ENCODE data around the gene AHDC1. TPM values are rescaled to one million over a fixed set of nuclear protein-coding genes. Genes with fewer than 3 reads are reported as not detected.
A peak's percentile ranks its signal among the peaks of the same experiment; 100 is the strongest.

Gene AHDC1
- total RNA-seq, 3 donors from 2014 or later: 13.7 to 58.6 (median 18.7) TPM

DNA sequence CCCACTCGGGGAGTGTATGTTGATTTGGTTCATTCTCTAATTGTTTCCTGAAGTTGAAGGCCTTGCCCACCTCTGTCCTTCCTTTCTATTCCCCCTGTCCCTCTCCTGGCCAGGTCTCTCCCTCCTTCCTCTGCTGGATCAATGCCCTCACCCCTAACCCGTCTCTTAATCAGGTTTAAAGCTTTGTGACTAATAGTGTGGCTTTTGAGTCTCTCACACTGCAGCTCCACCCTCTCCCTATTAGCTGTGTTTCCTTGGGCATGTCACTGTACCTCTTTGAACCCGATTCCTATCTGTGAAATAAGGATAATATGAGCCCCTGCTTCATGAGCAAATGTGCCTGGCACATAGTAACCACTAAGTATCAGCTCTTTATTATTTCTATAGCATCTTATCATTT is 20.5 kb downstream of the AHDC1 start:
- no peaks in the 10 kb centered on the region for H3K9me3 ChIP-seq
- intact Hi-C loops (cut with DNase I, micrococcal nuclease): no loop called here
- DNase-seq (no peak), ATAC-seq (no peak)
- H3K36me3 ChIP-seq (ENCODE audit: low read depth): no peaks in the 10 kb centered on the region
- H3K4me3 ChIP-seq: no peak overlapping the region
- no peaks in the 10 kb centered on the region for H3K4me1 ChIP-seq (ENCODE audit: low read depth)
- TF ChIP-seq, protein P1, sequence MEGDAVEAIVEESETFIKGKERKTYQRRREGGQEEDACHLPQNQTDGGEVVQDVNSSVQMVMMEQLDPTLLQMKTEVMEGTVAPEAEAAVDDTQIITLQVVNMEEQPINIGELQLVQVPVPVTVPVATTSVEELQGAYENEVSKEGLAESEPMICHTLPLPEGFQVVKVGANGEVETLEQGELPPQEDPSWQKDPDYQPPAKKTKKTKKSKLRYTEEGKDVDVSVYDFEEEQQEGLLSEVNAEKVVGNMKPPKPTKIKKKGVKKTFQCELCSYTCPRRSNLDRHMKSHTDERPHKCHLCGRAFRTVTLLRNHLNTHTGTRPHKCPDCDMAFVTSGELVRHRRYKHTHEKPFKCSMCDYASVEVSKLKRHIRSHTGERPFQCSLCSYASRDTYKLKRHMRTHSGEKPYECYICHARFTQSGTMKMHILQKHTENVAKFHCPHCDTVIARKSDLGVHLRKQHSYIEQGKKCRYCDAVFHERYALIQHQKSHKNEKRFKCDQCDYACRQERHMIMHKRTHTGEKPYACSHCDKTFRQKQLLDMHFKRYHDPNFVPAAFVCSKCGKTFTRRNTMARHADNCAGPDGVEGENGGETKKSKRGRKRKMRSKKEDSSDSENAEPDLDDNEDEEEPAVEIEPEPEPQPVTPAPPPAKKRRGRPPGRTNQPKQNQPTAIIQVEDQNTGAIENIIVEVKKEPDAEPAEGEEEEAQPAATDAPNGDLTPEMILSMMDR (IDR thresholded peaks at IDR 0.05): no peak

DNA sequence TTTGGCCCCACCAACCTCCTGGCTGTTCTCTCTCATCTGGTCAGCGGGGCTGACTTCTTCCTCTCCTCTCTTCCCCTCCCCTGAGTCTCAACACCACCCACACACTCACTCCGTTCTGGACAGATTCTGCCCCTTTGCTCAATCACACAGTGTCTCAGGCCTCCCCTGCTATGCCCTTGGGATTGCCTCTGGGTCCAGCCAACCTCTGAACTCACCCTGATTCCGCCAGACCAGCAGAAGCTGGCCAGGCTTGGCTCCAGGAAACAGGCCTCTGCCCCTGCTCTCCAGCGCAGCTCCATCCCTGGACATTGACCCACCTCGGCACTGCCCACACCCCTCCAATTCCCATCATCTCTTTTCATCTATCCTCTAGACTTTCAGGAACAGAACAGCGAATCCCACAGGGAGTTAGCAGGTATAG is 22.1 kb downstream of the AHDC1 start:
- TF ChIP-seq, protein P1 (IDR thresholded peaks at IDR 0.05): no peak
- Histone ChIP-seq H3K4me3 (no peak overlapping the region), H3K4me1 (ENCODE audit: low read depth) (no peaks in the 10 kb centered on the region), H3K9me3 (no peaks in the 10 kb centered on the region), H3K36me3 (ENCODE audit: low read depth) (no peaks in the 10 kb centered on the region)
- ATAC-seq (no peak), DNase-seq (no peak)
- intact Hi-C loops (cut with DNase I, micrococcal nuclease): no loop called here

DNA sequence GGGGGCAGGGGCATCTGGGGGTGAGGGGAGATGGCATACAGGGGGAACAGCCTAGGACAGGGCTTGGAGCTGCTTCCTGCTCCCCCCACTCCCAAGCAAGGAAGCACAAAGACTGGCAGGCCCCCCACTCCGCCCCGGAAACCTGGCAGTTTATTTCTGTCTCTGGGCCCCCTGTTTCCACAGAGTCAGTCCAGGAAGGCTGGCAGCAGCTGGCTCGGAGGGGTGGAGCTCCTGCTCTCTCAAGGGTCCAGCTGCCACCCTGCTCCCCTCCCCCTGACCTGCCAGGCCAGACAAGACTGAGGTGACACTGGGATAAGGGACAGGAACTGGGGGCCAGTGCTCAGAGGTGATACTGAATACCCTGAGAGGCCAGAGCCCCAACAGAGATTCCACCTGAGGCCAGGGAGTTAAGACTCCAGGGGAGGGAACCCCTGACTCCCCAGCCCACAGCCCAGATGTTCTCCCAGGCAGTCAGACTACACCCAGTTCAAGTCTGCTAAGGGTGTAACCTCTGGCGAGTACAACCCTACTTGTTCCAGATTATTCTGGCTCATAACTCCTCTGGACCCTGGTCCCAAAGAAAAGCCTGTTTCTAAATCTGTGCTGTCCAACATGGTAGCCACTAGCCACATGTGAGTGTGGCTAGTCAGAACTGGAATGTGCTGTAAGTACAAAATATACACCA is 26.3 kb downstream of the AHDC1 start:
- ATAC-seq (no peak), DNase-seq (no peak)
- intact Hi-C loops (cut with DNase I, micrococcal nuclease): no loop called here
- Histone ChIP-seq H3K9me3 (no peaks in the 10 kb centered on the region), H3K36me3 (ENCODE audit: low read depth) (no peaks in the 10 kb centered on the region), H3K4me3 (no peak overlapping the region), H3K4me1 (ENCODE audit: low read depth) (peaks cover 32% of the 10 kb centered on the region)
- TF ChIP-seq, protein P1 (IDR thresholded peaks at IDR 0.05): no peak

DNA sequence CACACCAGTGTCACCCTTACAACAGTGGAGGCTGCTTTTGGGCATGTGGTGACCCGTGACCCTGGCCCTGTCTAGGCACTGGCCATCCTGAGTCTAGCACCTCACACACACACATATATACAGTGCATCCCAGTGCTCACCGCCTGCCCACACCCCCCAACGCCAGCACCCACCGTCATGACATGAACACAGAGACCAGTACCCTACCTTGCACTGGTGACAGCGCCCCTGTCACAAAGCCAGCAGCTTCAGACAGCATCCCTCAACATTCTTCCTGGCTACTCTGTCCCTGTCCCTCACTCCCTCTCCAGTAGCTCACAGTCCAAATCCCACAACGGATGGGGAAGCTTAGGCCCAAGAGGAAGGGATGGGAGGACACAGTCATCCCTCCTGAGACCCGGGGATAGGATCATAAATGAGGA is 27.1 kb downstream of the AHDC1 start:
- intact Hi-C loops (cut with DNase I, micrococcal nuclease): no loop called here
- Histone ChIP-seq H3K4me1 (ENCODE audit: low read depth) (peaks cover 37% of the 10 kb centered on the region), H3K9me3 (no peaks in the 10 kb centered on the region), H3K4me3 (no peak overlapping the region), H3K36me3 (ENCODE audit: low read depth) (no peaks in the 10 kb centered on the region)
- DNase-seq (no peak), ATAC-seq (no peak)
- TF ChIP-seq, protein P1 (IDR thresholded peaks at IDR 0.05): no peak

DNA sequence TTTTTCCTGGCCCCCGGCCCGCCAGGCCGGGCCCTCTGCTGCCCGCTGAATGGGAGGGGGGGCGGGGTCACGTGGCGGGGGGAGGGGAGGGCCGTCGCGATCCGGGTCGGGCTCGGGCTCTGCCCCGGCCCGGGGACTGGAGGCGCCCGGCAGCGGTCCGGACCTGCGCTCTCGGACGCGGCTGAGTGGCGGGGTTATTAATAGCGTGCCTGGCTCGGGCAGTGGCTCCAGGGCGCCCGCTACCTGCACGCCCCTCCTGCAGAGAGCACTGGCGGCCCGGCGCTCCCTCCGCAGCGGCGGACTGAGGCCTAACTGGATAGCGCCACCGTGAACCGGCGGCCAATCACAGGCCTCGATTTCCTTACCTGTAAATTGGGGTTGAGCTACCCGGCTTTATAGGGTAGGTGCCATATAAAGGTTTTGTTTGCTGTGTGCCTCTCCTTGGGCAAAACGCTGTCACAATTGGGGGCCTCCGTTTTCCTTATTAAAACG is 28.1 kb downstream of the AHDC1 start:
- TF ChIP-seq, protein P1 (IDR thresholded peaks at IDR 0.05): no peak
- peak; percentile 65 for ATAC-seq
- intact Hi-C loops (cut with DNase I, micrococcal nuclease): no loop called here
- H3K4me3 ChIP-seq: no peak overlapping the region
- no peaks in the 10 kb centered on the region for H3K36me3 ChIP-seq (ENCODE audit: low read depth)
- peak; percentile 56 to 74 (median 74) for DNase-seq
- peaks cover 41% of the 10 kb centered on the region for H3K4me1 ChIP-seq (ENCODE audit: low read depth)
- H3K9me3 ChIP-seq: no peaks in the 10 kb centered on the region
